ENCODE results near the gene TASOR2.

TASOR2 gene

DNA sequence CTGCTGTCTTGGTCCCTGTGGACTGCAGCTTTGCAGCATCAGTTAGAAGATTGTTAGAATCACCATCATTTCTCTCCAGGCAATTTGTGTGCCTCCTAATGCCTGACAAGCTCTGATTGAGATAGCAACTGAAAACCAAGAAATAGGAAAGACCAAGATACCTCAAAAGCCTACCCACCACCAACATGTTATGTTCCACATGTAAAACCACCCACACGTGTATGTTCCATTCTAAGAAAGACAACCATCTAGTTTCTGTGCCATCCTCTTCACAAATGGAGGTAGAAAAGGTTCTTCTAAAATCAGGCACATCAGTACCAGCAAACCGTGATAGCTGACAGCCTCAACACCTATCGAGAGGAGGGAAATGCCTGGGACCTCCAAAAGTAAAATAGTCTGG lies 46.9 kb downstream of the TASOR2 start:
- TF ChIP-seq, protein P1, sequence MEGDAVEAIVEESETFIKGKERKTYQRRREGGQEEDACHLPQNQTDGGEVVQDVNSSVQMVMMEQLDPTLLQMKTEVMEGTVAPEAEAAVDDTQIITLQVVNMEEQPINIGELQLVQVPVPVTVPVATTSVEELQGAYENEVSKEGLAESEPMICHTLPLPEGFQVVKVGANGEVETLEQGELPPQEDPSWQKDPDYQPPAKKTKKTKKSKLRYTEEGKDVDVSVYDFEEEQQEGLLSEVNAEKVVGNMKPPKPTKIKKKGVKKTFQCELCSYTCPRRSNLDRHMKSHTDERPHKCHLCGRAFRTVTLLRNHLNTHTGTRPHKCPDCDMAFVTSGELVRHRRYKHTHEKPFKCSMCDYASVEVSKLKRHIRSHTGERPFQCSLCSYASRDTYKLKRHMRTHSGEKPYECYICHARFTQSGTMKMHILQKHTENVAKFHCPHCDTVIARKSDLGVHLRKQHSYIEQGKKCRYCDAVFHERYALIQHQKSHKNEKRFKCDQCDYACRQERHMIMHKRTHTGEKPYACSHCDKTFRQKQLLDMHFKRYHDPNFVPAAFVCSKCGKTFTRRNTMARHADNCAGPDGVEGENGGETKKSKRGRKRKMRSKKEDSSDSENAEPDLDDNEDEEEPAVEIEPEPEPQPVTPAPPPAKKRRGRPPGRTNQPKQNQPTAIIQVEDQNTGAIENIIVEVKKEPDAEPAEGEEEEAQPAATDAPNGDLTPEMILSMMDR (conservative IDR thresholded peaks at IDR 0.05; ENCODE audit: low read length) = no peak
- DNase-seq (ENCODE audit: low read depth) = no peak
- no peak overlapping the region for H3K4me3 ChIP-seq (ENCODE audit: low read length)

DNA sequence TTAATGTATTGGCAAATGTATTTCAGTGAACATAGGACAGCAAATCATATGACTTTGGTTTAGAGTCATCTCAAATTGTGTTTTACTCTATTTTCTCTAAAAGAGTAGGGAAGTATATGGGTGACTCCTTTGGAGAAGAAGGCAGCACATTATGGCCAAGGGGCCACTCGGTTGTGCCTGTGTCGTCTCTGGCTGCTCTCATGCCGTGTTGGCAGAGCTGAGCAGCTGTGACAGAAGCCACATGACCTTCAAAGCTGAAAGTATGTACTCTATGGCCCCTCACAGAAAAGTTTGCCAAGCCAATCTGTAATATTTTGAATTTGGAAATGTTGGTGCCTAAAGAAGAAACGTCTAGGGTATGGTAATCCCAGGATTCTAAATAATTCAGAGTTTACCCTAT lies 47.5 kb downstream of the TASOR2 start:
- no peak overlapping the region for H3K4me3 ChIP-seq (ENCODE audit: low read length)
- DNase-seq (ENCODE audit: low read depth) = no peak
- TF ChIP-seq, protein P1 (conservative IDR thresholded peaks at IDR 0.05; ENCODE audit: low read length) = no peak

Data from AG10803 (cell line).